GM12801 (cell line): ENCODE measurements around the gene DNAJC17.

Experiments
- TF ChIP-seq, protein P1 (sequence below): IDR thresholded peaks from one replicate; pipeline ENCODE4 v1.5.1; 2011; ENCODE audit warnings: control low read depth; ENCODE audit not compliant: insufficient read length; ENCODE audit errors: extremely low read depth

DNAJC17 gene

DNA sequence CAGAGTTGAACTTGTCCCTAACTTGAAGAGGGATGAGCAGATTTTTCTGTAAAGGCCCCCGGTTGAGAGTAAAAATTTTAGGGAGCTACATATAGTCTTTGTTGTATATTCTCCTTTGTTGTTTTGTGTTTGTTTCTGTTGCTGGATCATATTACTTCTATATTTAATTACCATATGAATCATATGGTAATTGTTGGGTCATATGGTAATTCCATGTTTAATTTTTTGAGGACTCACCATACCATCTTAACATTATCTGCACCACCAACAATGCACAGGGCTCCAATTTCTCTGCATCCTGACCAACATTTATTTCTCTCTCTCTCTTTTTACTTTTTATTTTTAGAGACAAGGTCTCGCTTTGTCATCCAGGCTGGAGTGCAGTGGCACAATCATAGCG is 7.8 kb downstream of the DNAJC17 start:
- TF ChIP-seq, protein P1, sequence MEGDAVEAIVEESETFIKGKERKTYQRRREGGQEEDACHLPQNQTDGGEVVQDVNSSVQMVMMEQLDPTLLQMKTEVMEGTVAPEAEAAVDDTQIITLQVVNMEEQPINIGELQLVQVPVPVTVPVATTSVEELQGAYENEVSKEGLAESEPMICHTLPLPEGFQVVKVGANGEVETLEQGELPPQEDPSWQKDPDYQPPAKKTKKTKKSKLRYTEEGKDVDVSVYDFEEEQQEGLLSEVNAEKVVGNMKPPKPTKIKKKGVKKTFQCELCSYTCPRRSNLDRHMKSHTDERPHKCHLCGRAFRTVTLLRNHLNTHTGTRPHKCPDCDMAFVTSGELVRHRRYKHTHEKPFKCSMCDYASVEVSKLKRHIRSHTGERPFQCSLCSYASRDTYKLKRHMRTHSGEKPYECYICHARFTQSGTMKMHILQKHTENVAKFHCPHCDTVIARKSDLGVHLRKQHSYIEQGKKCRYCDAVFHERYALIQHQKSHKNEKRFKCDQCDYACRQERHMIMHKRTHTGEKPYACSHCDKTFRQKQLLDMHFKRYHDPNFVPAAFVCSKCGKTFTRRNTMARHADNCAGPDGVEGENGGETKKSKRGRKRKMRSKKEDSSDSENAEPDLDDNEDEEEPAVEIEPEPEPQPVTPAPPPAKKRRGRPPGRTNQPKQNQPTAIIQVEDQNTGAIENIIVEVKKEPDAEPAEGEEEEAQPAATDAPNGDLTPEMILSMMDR: no peak

DNA sequence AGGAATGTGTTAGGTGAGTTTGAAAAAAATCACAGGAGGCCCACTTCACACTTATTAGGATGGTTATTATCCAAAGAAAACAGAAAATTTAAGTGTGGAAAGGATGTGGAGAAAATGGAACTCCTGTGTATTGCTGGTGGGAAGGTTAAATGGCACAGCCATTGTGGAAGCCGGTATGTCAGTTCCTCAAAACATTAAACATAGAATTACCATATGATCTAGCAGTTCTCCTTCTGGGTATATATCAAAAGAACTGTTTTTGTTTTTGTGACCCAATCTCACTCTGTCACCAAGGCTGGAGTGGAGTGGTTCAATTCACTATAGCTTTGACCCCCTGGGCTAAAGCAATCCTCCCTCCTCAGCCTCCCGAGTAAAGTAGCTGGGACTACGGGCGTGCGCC is 10.8 kb downstream of the DNAJC17 start:
- TF ChIP-seq, protein P1: no peak

DNA sequence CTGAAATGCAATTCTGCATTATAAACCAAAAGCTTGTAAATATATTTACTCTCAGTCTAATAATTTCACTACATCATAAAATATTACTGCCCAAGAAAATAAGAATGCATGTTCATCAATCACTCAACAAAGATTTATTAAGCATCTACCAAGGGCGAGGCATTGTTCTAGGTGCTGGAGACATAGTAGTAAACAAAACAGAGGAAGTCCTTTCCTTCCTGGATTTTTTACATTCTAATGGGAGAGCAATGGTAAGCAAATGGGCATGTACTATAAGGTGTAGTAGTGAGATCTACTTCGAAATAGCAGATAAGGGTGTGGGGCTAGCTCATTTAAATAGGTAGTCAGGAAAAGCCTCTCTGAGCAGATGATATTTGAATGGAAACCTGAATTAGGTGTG is 11.2 kb downstream of the DNAJC17 start:
- TF ChIP-seq, protein P1: no peak

DNA sequence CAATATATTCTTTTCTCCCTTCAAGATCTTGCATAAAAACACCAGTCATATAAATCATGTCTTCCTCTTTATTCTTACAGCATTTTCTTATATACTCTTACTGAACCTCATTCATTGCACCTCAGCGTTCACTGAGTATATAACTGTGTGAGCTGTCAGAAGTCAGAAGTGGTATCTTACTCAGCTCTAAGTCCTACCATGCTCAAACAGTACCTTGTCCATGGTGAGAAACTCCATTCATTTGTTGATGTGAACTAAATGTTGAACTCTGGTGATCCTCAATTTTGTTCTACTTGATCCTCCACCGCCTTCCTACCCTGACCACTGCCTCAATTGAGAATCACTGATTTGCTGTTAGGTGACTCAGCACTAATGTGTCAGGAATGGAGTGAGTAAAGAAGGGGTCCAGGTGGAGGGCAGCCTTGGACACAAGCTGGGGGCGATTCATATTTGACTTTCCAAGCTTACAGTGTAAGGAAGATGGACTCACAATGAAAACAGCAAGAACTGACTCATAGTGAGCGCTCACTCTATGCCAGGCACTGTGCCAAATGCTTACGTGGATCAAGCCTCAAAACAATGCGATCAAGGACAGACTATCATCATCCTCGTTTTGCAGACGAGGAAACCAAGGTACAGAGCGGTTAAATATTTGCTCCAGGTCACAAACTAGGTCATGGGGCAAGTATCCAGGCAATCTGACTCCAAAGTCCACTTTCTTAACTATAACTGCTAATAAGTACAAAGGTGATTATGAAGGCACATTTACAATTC is 13.9 kb downstream of the DNAJC17 start:
- TF ChIP-seq, protein P1: no peak

DNA sequence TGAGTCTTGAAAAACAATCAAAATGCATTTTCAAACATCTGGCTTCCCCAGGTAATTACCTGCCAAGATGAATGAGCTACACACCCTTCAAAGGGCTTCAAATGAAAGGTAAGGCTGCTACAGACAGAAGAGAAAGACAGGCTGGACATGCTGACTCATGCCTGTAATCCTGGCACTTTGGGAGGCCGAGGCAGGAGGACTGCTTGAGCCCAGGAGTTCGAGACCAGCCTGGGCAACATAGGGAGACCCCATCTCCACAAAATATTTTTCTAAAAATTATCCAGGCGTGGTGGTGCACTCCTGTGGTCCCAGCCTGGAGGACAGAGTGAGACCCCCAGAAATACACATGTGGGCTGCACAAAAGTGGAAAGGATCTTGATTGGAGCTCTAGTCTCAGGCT is 14.9 kb downstream of the DNAJC17 start:
- TF ChIP-seq, protein P1: no peak

DNA sequence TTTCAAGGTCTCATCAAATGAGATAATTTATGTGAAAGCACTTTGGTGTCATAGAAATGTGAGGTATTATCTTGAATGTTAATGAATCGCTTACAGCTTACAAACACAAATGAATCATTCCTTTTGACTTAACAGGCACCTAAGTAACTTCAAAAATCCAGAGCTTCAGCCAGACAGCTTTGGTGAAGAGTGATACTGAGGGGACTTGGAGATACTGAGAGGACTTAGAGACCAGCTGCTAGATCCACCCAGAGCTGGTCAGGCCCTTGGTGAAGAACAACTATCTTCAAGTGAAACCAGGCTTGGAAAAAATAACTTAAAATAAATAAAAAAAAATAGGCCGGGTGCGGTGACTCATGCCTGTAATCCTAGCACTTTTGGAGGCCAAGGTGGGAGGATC is 16.6 kb downstream of the DNAJC17 start:
- TF ChIP-seq, protein P1: no peak

DNA sequence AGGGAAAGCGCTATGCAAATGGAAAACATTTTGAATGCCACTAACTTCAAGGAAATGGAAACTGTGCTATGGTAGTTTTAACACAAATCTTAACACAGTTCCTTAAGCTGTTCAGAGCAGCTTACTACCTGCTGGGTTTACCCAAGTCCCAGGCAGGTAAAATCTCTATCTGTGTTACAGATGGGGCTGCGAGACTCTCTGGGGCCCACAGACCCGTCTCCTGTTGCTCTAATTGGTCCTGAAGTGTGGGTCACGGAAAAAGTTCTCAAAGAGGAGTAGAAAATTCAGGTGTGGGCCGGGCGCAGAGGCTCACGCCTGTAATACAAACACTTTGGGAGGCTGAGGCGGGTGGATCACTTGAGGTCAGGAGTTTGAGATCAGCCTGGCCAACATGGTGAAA is 17.3 kb downstream of the DNAJC17 start:
- TF ChIP-seq, protein P1: no peak
